Heart right ventricle (tissue), 16 donors: ENCODE measurements around the gene SOX9. TPM values are rescaled to one million over a fixed set of nuclear protein-coding genes. Genes with fewer than 3 reads are reported as not detected.

Experiments
- ATAC-seq, 8 donors: fragments of 200-7000 bp; cut with Tn5 transposase; one replicate each; pipeline ENCODE4 v1.9.1; 2020; ENCODE audit warnings: mild to moderate bottlenecking in 8 of 8, moderate library complexity in 8 of 8, moderate number of reproducible peaks in 1 of 8
- DNase-seq, 2 donors: peaks; one replicate each; pipeline ENCODE4 v3.0.0-alpha.2; 2020
- H3K27ac ChIP-seq, 10 donors: fragments of 200-600 bp; sonication (generic) in 2 of 10; one replicate each; pipeline versions ENCODE4 v1.5.0 to v1.8.0; 2020 to 2022; ENCODE audit warnings: mild to moderate bottlenecking in 3 of 10
- H3K27me3 ChIP-seq, 7 donors: fragments of 200-600 bp; one replicate each; pipeline ENCODE4 v1.8.0; 2021 to 2022; ENCODE audit warnings: mild to moderate bottlenecking in 2 of 7
- H3K36me3 ChIP-seq, 9 donors: fragments of 200-600 bp; sonication (generic) in 1 of 9; one replicate each; pipeline versions ENCODE4 v1.5.0 to v1.8.0; 2020 to 2022; ENCODE audit warnings: mild to moderate bottlenecking in 2 of 9
- H3K4me1 ChIP-seq, 9 donors: fragments of 200-600 bp; sonication (generic) in 1 of 9; one replicate each; pipeline versions ENCODE4 v1.5.0 to v1.8.0; 2020 to 2022; ENCODE audit warnings: mild to moderate bottlenecking in 4 of 9
- H3K4me3 ChIP-seq, 10 donors: fragments of 200-600 bp; sonication (generic) in 2 of 10; one replicate each; pipeline versions ENCODE4 v1.5.0 to v1.8.0; 2020 to 2022; ENCODE audit warnings: mild to moderate bottlenecking in 7 of 10, moderate library complexity in 2 of 10
- H3K9me3 ChIP-seq, 11 donors: fragments of 200-600 bp in 10 of 11; sonication (generic) in 2 of 11; one replicate each; pipeline versions ENCODE4 v1.5.0 to v1.8.0; 2013 to 2022; ENCODE audit warnings: mild to moderate bottlenecking in 2 of 11, control low read depth in 1 of 11, moderate library complexity in 1 of 11
- WGBS, 2 donors: extraction: QIAGEN DNeasy Blood & Tissue Kit; methylation state at CpG; one replicate each; pipeline ENCODE4 v1.1.7; 2013; ENCODE audit warnings: inconsistent platforms in 1 of 2; 5-methylcytosine and 5-hydroxymethylcytosine counted together
- intact Hi-C, 10 donors: fragments of 100-400 bp; cut with DNase I; formaldehyde crosslinking; loops; one replicate each; pipeline versions ENCODE4 v1.11.1 to v1.14.2; 2022
- polyA plus RNA-seq, 2 donors: library from polyadenylated mRNA; stranded (reverse); fragments of 200-250 nt; gene quantifications; one replicate each; pipeline ENCODE4 v1.2.3, GENCODE V29; 2013
- total RNA-seq, 10 donors: library from RNA; stranded (reverse); fragmentation: NEBNext Ultra II Directional in 3 of 10; extraction: Animal tissue kit (Norgen Biotek cat#: 25700) in 3 of 10; gene quantifications; one replicate each; pipeline versions ENCODE4 v1.2.1 to v1.2.4, GENCODE V29; 2021 to 2023
- TF ChIP-seq, protein P1 (sequence below), 9 donors: fragments of 200-600 bp; sonication (generic) in 2 of 9; IDR thresholded peaks; one replicate each; pipeline versions ENCODE4 v1.5.0 to v1.8.0; 2021 to 2022; ENCODE audit warnings: antibody characterized with exemption in 9 of 9, mild to moderate bottlenecking in 5 of 9, moderate library complexity in 1 of 9
- donor health status: Arrhythmogenic right ventricular cardiomyopathy.
- donor health status: ischemic (EF 13 %, LVEDD 7.1; RV severe dilation, severe dysfunction).
- donor health status: healthy with polysubstance abuse.
- donor health status: DM: no; HTN: yes; CAD: no.
- donor health status: DM: no; HTN: no; CAD: no.
- donor health status: ischemic (EF 25% LVEDD 6.9; RV normal size, moderate dysfunction).
- donor health status: ischemic (EF 25% LVEDD 5.7; RV mildly dilated, moderate dysfunction).
- donor health status: healthy.
- donor health status: DM: yes; HTN: yes; CAD: no.
- donor health status: Ischemic cardiomyopathy.
- donor health status: ischemic (EF 35%, LVEDD 5.7; RV mildly dilated, moderate dysfunction).
- donor health status: nonischemic (EF 11% LVEDD 7.7; RV severe dilation, severe dysfunction).
- donor health status: DM: yes; HTN: yes; CAD: no.
- donor health status: PGD.
- donor health status: ischemic (EF 29% LVEDD 5.4; RV normal size, mild dysfunction).
- donor health status: nonischemic (EF 23%, LVEDD 6.1; RV moderate dilation, normal function).

Gene SOX9
- total and polyA plus RNA-seq, 12 donors, result 5.0 to 25.7 (median 12.8) TPM

- Histone ChIP-seq H3K36me3 (no peaks in the 10 kb centered on the region), H3K27me3 (peaks cover 0 to 10% (median 0%) of the 10 kb centered on the region in 7 donors), H3K9me3 (no peaks in the 10 kb centered on the region), H3K27ac (no peak overlapping the region), H3K4me3 (no peak overlapping the region), H3K4me1 (peaks cover 0 to 22% (median 0%) of the 10 kb centered on the region in 9 donors)
- intact Hi-C loops, result no loop called here
- DNase-seq (no peak), ATAC-seq (no peak)
- TF ChIP-seq, protein P1, sequence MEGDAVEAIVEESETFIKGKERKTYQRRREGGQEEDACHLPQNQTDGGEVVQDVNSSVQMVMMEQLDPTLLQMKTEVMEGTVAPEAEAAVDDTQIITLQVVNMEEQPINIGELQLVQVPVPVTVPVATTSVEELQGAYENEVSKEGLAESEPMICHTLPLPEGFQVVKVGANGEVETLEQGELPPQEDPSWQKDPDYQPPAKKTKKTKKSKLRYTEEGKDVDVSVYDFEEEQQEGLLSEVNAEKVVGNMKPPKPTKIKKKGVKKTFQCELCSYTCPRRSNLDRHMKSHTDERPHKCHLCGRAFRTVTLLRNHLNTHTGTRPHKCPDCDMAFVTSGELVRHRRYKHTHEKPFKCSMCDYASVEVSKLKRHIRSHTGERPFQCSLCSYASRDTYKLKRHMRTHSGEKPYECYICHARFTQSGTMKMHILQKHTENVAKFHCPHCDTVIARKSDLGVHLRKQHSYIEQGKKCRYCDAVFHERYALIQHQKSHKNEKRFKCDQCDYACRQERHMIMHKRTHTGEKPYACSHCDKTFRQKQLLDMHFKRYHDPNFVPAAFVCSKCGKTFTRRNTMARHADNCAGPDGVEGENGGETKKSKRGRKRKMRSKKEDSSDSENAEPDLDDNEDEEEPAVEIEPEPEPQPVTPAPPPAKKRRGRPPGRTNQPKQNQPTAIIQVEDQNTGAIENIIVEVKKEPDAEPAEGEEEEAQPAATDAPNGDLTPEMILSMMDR (IDR thresholded peaks at IDR 0.05), result no peak
- 93 to 94% methylated on average over 4 of the region's 4 CpGs for WGBS, 2 donors
Measured at GRCh38 chr17:72175263-72175662, 54.4 kb downstream of the SOX9 start.
